B cell (primary cell): Measurements from ENCODE around the gene SPDYE16. TPM values are rescaled to one million over a fixed set of nuclear protein-coding genes. Genes with fewer than 3 reads are reported as not detected.
"Not testable (repeated sequence)": the region's sequence is repeated elsewhere in the genome, so short reads cannot be mapped to it uniquely, and the experiment has no call there.

Source experiments
- ATAC-seq: fragments of 200-7000 bp; cut with Tn5 transposase; one replicate; pipeline ENCODE4 v1.10.0; 2021; ENCODE audit warnings: low read depth, mild to moderate bottlenecking, moderate number of reproducible peaks, moderate library complexity
- CTCF ChIA-PET: fragments of 350-600 bp; sonication (Branson Sonifier 250); formaldehyde crosslinking; loops from one replicate; lab custom pipeline; 2021; ENCODE audit warnings: antibody characterized with exemption, inconsistent platforms; lab: Charles Lee
- POLR2A ChIA-PET: fragments of 350-600 bp; sonication (Branson Sonifier 250); formaldehyde crosslinking; loops from one replicate; lab custom pipeline; 2021; ENCODE audit warnings: antibody characterized with exemption; lab: Charles Lee
- DNase-seq: peaks from one replicate; pipeline ENCODE4 v3.0.0; 2013
- H2AFZ ChIP-seq: 2 replicates; pipeline ENCODE4 v1.6.1; 2012; ENCODE audit warnings: mild to moderate bottlenecking, low read depth, low read length; ENCODE audit not compliant: insufficient read depth, poor library complexity, severe bottlenecking
- H3K27ac ChIP-seq, 2 donors: 1 replicate in 1 of 2; 2 replicates in 1 of 2; pipeline ENCODE4 v1.5.1; 2012 to 2013; ENCODE audit warnings: low read length in 2 of 2, mild to moderate bottlenecking in 2 of 2, moderate library complexity in 1 of 2
- H3K27me3 ChIP-seq, 4 experiments: fragments of 200-600 bp in 1 of 4; sonication (generic) in 1 of 4; replicated peaks in 1 of 4; 1 replicate in 2 of 4; 2 replicates in 2 of 4; pipeline versions ENCODE4 v1.6.1 to v1.7.0; 2013 to 2016; ENCODE audit warnings: low read length in 3 of 4, mild to moderate bottlenecking in 2 of 4, mixed read lengths in 1 of 4, moderate library complexity in 1 of 4; ENCODE audit not compliant: insufficient read depth in 4 of 4, control insufficient read depth in 3 of 4; ENCODE audit errors: control extremely low read depth in 1 of 4
- H3K36me3 ChIP-seq, 2 experiments: replicated peaks in 1 of 2; 1 replicate in 1 of 2; 2 replicates in 1 of 2; pipeline versions ENCODE4 v1.6.1 to v1.7.1; 2013; ENCODE audit warnings: low read length in 1 of 2; ENCODE audit not compliant: insufficient read depth in 2 of 2, control insufficient read depth in 1 of 2; ENCODE audit errors: control extremely low read depth in 1 of 2, extremely low read depth in 1 of 2
- H3K4me1 ChIP-seq, 2 donors: fragments of 200-600 bp in 1 of 2; sonication (generic) in 1 of 2; 1 replicate in 1 of 2; 2 replicates in 1 of 2; pipeline versions ENCODE4 v1.5.1 to v1.6.1; 2013 to 2017; ENCODE audit warnings: low read length in 2 of 2; ENCODE audit not compliant: control insufficient read depth in 2 of 2, insufficient read depth in 2 of 2
- H3K4me2 ChIP-seq: replicated peaks from 2 replicates; pipeline ENCODE3; 2012; ENCODE audit warnings: mild to moderate bottlenecking, low read depth, low read length; ENCODE audit not compliant: poor library complexity, severe bottlenecking
- H3K4me3 ChIP-seq, 5 experiments: fragments of 200-600 bp in 1 of 5; sonication (generic) in 1 of 5; 1 replicate in 3 of 5; 2 replicates in 2 of 5; pipeline versions ENCODE4 v1.5.1 to v1.7.0; 2011 to 2016; ENCODE audit warnings: low read length in 4 of 5, mild to moderate bottlenecking in 4 of 5, low read depth in 2 of 5, control low read depth in 1 of 5, moderate library complexity in 1 of 5; ENCODE audit not compliant: insufficient read depth in 1 of 5; ENCODE audit errors: control extremely low read depth in 1 of 5, extremely low read depth in 1 of 5
- H3K79me2 ChIP-seq: fragments of 200-600 bp; sonication (generic); one replicate; pipeline ENCODE4 v1.6.0; 2016; ENCODE audit warnings: low read length; ENCODE audit not compliant: control insufficient read depth, insufficient read depth
- H3K9ac ChIP-seq: fragments of 200-600 bp; sonication (generic); 2 replicates; pipeline ENCODE4 v1.6.1; 2017; ENCODE audit warnings: mild to moderate bottlenecking, low read length, moderate library complexity
- H3K9me3 ChIP-seq, 3 donors: one replicate each; pipeline versions ENCODE4 v1.6.1 to v1.7.1; 2013; ENCODE audit warnings: low read length in 2 of 3; ENCODE audit not compliant: control insufficient read depth in 2 of 3, insufficient read depth in 1 of 3; ENCODE audit errors: control extremely low read depth in 1 of 3
- H4K20me1 ChIP-seq: 2 replicates; pipeline ENCODE4 v1.6.0; 2012; ENCODE audit warnings: mild to moderate bottlenecking, low read length; ENCODE audit not compliant: insufficient read depth, control insufficient read depth, poor library complexity, severe bottlenecking
- H3K27ac Mint-ChIP-seq: one replicate; pipeline ENCODE4 v1.8.0; 2021; ENCODE audit warnings: mixed read lengths
- H3K27me3 Mint-ChIP-seq: one replicate; pipeline ENCODE4 v1.8.0; 2021; ENCODE audit warnings: mixed read lengths
- H3K4me1 Mint-ChIP-seq: one replicate; pipeline ENCODE4 v1.8.0; 2021; ENCODE audit warnings: mixed read lengths
- H3K4me3 Mint-ChIP-seq: one replicate; pipeline ENCODE4 v1.8.0; 2021; ENCODE audit warnings: mixed read lengths
- H3K9me3 Mint-ChIP-seq: one replicate; pipeline ENCODE4 v1.8.0; 2022; ENCODE audit warnings: mixed read lengths; ENCODE audit not compliant: insufficient read depth
- WGBS: methylation state at CpG from one replicate; pipeline ENCODE4 v1.1.5; 2013; ENCODE audit warnings: missing lambda C conversion rate; ENCODE audit not compliant: insufficient coverage; 5-methylcytosine and 5-hydroxymethylcytosine counted together
- intact Hi-C: fragments of 100-400 bp; cut with micrococcal nuclease; formaldehyde crosslinking; loops from one replicate; pipeline ENCODE4 v1.10.0; 2022
- polyA plus RNA-seq: library from polyadenylated mRNA; depleted of rRNA; stranded (reverse); fragments of >200 nt; gene quantifications from 2 replicates; pipeline ENCODE4 v1.2.3, GENCODE V29; 2012
- total RNA-seq, 2 donors: library from RNA; stranded (reverse); fragments of 120-200 nt in 1 of 2; gene quantifications; 1 replicate in 1 of 2; 2 replicates in 1 of 2; pipeline versions ENCODE4 v1.2.3 to v1.2.4, GENCODE V29; 2013 to 2022

SPDYE16 gene
- total and polyA plus RNA-seq, 2 donors (not counting 1 experiment from before 2014, with no cell fraction given), result 0.34 to 0.69 TPM

DNA sequence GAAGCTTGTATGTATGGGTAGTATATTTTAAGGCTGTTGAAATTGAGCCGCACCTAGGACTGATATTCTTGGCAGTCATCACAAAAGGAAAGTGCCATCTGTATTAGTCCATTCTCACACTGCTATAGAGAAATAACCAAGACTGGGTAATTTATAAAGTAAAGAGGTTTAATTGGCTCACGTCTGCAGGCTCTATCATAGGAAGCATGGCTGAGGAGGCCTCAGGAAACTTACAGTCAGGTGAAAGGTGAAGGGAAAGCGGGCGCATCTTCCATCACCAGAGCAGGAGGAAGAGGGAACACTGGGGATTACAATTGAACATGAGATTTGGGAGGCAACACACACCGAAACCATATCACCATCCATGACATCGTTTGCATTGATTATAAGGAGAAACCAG lies 8.9 kb upstream of the SPDYE16 start:
- DNase-seq, CTCF ChIA-PET, POLR2A ChIA-PET, H3K36me3 ChIP-seq, H3K4me3 ChIP-seq, intact Hi-C loops, ATAC-seq, H3K9me3 ChIP-seq, H3K27me3 ChIP-seq, H4K20me1 ChIP-seq, H3K27ac Mint-ChIP-seq, H2AFZ ChIP-seq, H3K4me2 ChIP-seq, H3K9me3 Mint-ChIP-seq, H3K9ac ChIP-seq, H3K4me3 Mint-ChIP-seq, H3K27me3 Mint-ChIP-seq, H3K27ac ChIP-seq, H3K4me1 ChIP-seq: not testable (repeated sequence)
- H3K4me1 Mint-ChIP-seq, result peaks cover 29% of the 10 kb centered on the region
- H3K79me2 ChIP-seq, result peaks cover 18% of the 10 kb centered on the region
- WGBS, result no CpG with 5 or more reads among the region's 6 CpGs

DNA sequence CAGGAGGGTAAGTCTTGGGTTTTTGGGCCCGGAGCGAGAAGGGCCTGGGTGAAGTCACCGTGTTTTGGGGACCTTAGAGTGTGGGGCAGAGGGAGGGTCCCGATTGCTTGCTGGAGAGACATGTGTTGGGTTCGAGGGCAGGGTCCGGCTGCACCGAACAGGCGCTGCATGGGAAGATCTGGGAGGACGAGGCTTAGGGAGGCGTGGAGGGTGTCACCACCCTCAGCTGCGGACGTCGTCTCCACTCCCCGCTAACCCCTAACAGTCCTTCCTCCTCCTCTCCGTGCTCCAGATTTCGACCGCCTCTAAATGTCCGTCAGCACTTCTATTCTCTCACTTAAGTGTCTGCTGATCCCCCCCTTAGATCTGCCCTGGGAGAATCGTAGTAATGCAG lies 6.8 kb upstream of the SPDYE16 start:
- Histone ChIP-seq H3K79me2 (peaks cover 17% of the 10 kb centered on the region), H3K4me3 (peak overlapping the region in 4 of 5 experiments; percentile 61 to 88 (median 72)), H3K27ac (peak overlapping the region; percentile 38 to 81), H2AFZ (peak overlapping the region; percentile 85), H3K9ac (peak overlapping the region; percentile 82), H3K4me2 (peak overlapping the region; percentile 57)
- H3K27ac Mint-ChIP-seq, result peak overlapping the region; percentile 93
- DNase-seq, ATAC-seq, H3K4me1 ChIP-seq, H3K9me3 Mint-ChIP-seq, H3K36me3 ChIP-seq, H3K9me3 ChIP-seq, CTCF ChIA-PET, POLR2A ChIA-PET, H4K20me1 ChIP-seq, H3K27me3 ChIP-seq, H3K27me3 Mint-ChIP-seq: not testable (repeated sequence)
- H3K4me3 Mint-ChIP-seq, result peak overlapping the region; percentile 95
- intact Hi-C loops, result loop anchor here (10.0 kb wide), 1 partner anchor 575 kb away; the partner anchor contains the start of gene CCDC146
- H3K4me1 Mint-ChIP-seq, result peaks cover 25% of the 10 kb centered on the region
- WGBS, result 0% methylated on average over 3 of the region's 19 CpGs

DNA sequence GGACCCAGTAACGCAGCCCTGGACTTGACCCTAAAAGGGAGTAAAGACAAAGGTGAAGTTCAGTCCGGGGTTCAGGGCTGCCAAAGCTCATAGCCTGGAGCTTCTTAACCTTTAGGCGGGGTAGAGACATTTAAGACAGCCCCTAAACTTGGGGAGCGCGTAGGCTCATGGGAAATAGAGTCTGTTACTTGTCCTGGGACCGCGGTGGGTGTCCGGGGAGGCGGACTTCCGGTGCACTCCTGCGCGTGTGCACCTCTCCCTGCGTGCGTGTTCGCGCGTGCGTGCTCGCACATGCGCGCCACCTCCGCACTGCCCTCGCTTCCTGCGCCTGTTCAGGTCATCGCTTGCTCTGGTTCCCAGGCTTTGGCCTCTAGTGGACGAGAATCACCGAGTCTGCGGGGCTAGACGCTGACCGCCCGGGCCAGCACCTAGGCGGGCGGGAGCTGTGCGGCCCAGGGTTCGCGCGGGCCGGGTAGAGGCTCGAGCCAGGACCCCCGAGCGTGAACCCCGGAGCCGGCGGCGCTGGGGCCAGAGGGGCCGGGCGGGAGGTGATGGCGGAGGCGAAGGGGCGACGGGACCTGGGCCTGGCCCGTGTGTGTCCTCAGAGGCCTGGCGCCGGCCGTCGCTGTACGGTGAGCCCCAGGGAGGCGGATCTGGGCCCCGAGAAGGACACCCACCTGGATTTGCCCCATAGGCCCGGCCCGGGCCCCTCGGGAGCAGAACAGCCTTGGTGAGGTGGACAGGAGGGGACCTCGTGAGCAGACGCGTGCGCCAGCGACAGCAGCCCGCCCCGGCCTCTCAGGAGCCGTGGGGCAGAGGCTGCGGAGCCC lies 6.1 kb upstream of the SPDYE16 start:
- peak overlapping the region; percentile 82 for H3K9ac ChIP-seq
- intact Hi-C loops, result loop anchor here (10.0 kb wide), 1 partner anchor 576 kb away; the partner anchor contains the start of gene CCDC146
- not testable (repeated sequence) for H3K27me3 ChIP-seq

DNA sequence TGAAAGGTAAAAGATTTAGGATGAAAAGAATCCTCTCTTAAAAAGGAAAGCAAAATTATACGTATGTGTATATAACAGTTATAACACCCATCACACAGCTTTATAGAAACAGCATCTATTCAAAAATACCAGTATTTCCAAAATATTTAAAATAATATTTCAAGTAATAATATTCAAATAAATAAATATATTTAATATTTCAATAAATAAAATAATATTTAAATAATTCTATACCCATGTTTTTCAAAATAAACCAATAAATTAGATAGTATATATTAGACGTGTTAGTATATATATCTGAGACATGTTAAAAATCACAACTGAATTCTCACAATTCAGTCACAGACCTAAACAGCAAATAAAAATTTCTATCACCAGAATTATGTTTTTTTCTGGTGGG lies 11.5 kb downstream of the SPDYE16 start:
- ATAC-seq, H3K9me3 Mint-ChIP-seq, H3K27ac ChIP-seq, H3K9me3 ChIP-seq, CTCF ChIA-PET, H3K9ac ChIP-seq, H3K4me3 ChIP-seq, H3K27ac Mint-ChIP-seq, H2AFZ ChIP-seq, intact Hi-C loops, H3K4me3 Mint-ChIP-seq, H3K4me1 ChIP-seq, H3K27me3 ChIP-seq, H3K4me1 Mint-ChIP-seq, H3K36me3 ChIP-seq, POLR2A ChIA-PET, H4K20me1 ChIP-seq, H3K27me3 Mint-ChIP-seq, H3K79me2 ChIP-seq, DNase-seq, H3K4me2 ChIP-seq: not testable (repeated sequence)
- no CpG with 5 or more reads among the region's 2 CpGs for WGBS

More for the DNA sequence above, 6.1 kb upstream of the SPDYE16 start:
- H3K27me3 Mint-ChIP-seq, H4K20me1 ChIP-seq, CTCF ChIA-PET, H3K9me3 Mint-ChIP-seq, H3K9me3 ChIP-seq, H3K36me3 ChIP-seq, H3K4me1 ChIP-seq, POLR2A ChIA-PET: not testable (repeated sequence)
- Mint-ChIP-seq H3K27ac (peak overlapping the region; percentile 93), H3K4me1 (peaks cover 23% of the 10 kb centered on the region), H3K4me3 (peak overlapping the region; percentile 95)
- ATAC-seq (peak; percentile 97), DNase-seq (peak; percentile 86)
- Histone ChIP-seq H3K79me2 (peaks cover 12% of the 10 kb centered on the region), H2AFZ (peak overlapping the region; percentile 85), H3K4me2 (peak overlapping the region; percentile 57), H3K4me3 (peak overlapping the region in 4 of 5 experiments; percentile 61 to 88 (median 72)), H3K27ac (peak overlapping the region; percentile 38 to 81)
- WGBS, result under 1% methylated on average over 70 of the region's 71 CpGs
